Stimulated activated CD8-positive, alpha-beta memory T cell treated with anti-CD3 and anti-CD28 coated beads, Interleukin-12 subunit alpha, Interleukin-12 subunit beta, amount 100 ng/mL, for 24 hours (primary cell): ENCODE results near the gene KAZN.

Source experiments
- DNase-seq: peaks from one replicate; pipeline ENCODE4 v3.0.0-alpha.2; 2020; ENCODE audit errors: extremely low read depth

The KAZN gene

GRCh38 chr1:14590411-14591180, 7.9 kb upstream of the KAZN start:
- DNase-seq, result no peak

- DNase-seq, result no peak
These were observed 6.9 kb upstream of the KAZN start for GRCh38 chr1:14591600-14591999.

- no peak for DNase-seq
These were observed 6.4 kb upstream of the KAZN start for GRCh38 chr1:14592004-14592631.

- no peak for DNase-seq
These were observed 5.2 kb upstream of the KAZN start for GRCh38 chr1:14593302-14593701.

- DNase-seq, result no peak
These were observed 4.4 kb upstream of the KAZN start for GRCh38 chr1:14594045-14594444.

GRCh38 chr1:14596591-14596990, 1.9 kb upstream of the KAZN start:
- DNase-seq, result no peak

GRCh38 chr1:14597343-14598006, 1.0 kb upstream of the KAZN start:
- DNase-seq, result no peak

GRCh38 chr1:14598007-14598497, 433 bp upstream of the KAZN start:
- DNase-seq, result no peak

- no peak for DNase-seq
These were observed 802 bp downstream of the KAZN start for GRCh38 chr1:14599183-14599791.

- DNase-seq, result no peak
These were observed 1.3 kb downstream of the KAZN start for GRCh38 chr1:14599800-14600199.

GRCh38 chr1:14600405-14601112, 2.1 kb downstream of the KAZN start:
- no peak for DNase-seq

GRCh38 chr1:14602136-14602535, 3.7 kb downstream of the KAZN start:
- no peak for DNase-seq

- no peak for DNase-seq
These were observed 5.2 kb downstream of the KAZN start for GRCh38 chr1:14603645-14604044.

GRCh38 chr1:14604414-14604813, 5.9 kb downstream of the KAZN start:
- DNase-seq, result no peak

GRCh38 chr1:14605945-14606344, 7.5 kb downstream of the KAZN start:
- no peak for DNase-seq

GRCh38 chr1:14606632-14607031, 8.1 kb downstream of the KAZN start:
- DNase-seq, result no peak

GRCh38 chr1:14607295-14607694, 8.8 kb downstream of the KAZN start:
- no peak for DNase-seq

- no peak for DNase-seq
These were observed 9.8 kb downstream of the KAZN start for GRCh38 chr1:14608308-14608707.

GRCh38 chr1:14610761-14611160, 12.3 kb downstream of the KAZN start:
- DNase-seq, result no peak

- no peak for DNase-seq
These were observed 13.3 kb downstream of the KAZN start for GRCh38 chr1:14611792-14612191.

GRCh38 chr1:14612256-14612655, 13.8 kb downstream of the KAZN start:
- DNase-seq, result no peak

- DNase-seq, result no peak
These were observed 15.4 kb downstream of the KAZN start for GRCh38 chr1:14613926-14614325.
